ENCODE results near the gene SURF1.

Gene SURF1

GRCh38 chr9:133305731-133306130 is 50.6 kb downstream of the SURF1 start:
- no peak for TF ChIP-seq CTCF (conservative IDR thresholded peaks at IDR 0.05; ENCODE audit: low read length)
- DNase-seq (ENCODE audit: low read depth), result no peak
- H3K4me3 ChIP-seq (ENCODE audit: low read length), result no peak overlapping the region

- no peak for DNase-seq (ENCODE audit: low read depth)
- TF ChIP-seq CTCF (conservative IDR thresholded peaks at IDR 0.05; ENCODE audit: low read length), result no peak
These were observed 51.6 kb downstream of the SURF1 start for GRCh38 chr9:133304477-133305377.

GRCh38 chr9:133304158-133304470 is 52.2 kb downstream of the SURF1 start:
- no peak overlapping the region for H3K4me3 ChIP-seq (ENCODE audit: low read length)
- no peak for TF ChIP-seq CTCF (conservative IDR thresholded peaks at IDR 0.05; ENCODE audit: low read length)
- DNase-seq (ENCODE audit: low read depth), result no peak

More at GRCh38 chr9:133304477-133305377, 51.6 kb downstream of the SURF1 start:
- no peak overlapping the region for H3K4me3 ChIP-seq (ENCODE audit: low read length)

DNA sequence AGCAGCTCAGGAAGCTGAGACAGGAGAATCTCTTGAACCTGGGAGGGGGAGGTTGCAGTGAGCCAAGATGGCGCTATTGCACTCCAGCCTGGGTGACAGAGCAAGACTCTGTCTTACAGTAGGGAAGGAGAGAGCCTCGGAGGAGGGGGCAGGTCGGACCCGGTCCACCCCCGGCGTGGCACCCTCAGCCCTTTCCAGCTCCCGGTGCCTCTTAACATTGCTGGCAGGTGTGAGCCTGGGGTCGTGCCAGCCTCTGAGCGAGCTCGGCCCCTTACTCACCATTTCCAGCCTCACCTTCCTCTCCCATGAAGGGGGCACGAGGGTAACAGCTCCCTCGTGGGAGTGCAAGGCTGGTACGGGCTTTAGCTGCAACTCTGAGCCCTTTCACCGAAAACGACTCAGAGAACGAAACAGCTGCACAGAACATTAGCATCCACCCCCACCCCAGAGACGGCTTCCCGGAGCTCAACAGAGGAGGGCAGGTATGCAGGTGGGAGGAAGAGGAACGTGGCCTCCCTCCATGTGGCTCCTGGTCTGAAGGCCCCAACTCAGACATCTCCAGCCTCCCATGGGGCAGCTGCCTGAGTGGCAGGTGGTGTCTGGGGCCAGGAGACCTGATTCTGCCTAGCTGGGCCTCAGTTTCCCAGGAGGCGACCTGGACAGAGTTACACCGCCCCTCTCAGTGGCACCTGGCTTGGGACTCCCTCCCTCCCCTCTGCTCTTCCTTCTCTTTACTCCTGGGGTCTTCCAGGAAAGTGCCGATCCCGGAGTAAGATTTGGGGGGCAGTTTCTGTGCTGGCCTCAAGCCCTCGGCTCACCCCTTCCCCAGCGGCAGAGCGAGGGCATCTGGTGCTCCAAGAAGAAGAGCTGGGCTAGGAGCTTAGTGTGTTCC is 52.8 kb downstream of the SURF1 start:
- no peak for TF ChIP-seq CTCF (conservative IDR thresholded peaks at IDR 0.05; ENCODE audit: low read length)
- no peak for DNase-seq (ENCODE audit: low read depth)
- H3K4me3 ChIP-seq (ENCODE audit: low read length), result no peak overlapping the region

Measured in AG10803 (cell line).